Keratinocyte (primary cell): ENCODE data around the gene CDCA3. TPM values are rescaled to one million over a fixed set of nuclear protein-coding genes. Genes with fewer than 3 reads are reported as not detected.

ENCODE experiments used
- DNase-seq: peaks from one replicate; pipeline ENCODE4 v3.0.0-alpha.2; 2011; ENCODE audit warnings: low read depth, missing footprints, low spot score
- FAIRE-seq: peaks from 2 replicates; lab custom pipeline; 2011; peaks lifted over from hg19 to GRCh38; lab: Jason Lieb, UNC
- H2AFZ ChIP-seq: 2 replicates; pipeline ENCODE4 v1.6.0; 2012; ENCODE audit warnings: low read length, control low read depth, inconsistent platforms; ENCODE audit not compliant: control insufficient read depth
- H3K27ac ChIP-seq: 2 replicates; pipeline ENCODE4 v1.5.1; 2011; ENCODE audit warnings: low read length; ENCODE audit not compliant: control insufficient read depth, insufficient read depth
- H3K27me3 ChIP-seq: 3 replicates; pipeline ENCODE4 v1.6.0; 2011; ENCODE audit warnings: low read length; ENCODE audit not compliant: control insufficient read depth, insufficient read depth; ENCODE audit errors: extremely low read depth
- H3K36me3 ChIP-seq, 2 experiments: 2 replicates in 1 of 2; 3 replicates in 1 of 2; pipeline ENCODE4 v1.5.1; 2011; ENCODE audit warnings: low read length in 2 of 2, mild to moderate bottlenecking in 1 of 2; ENCODE audit not compliant: control insufficient read depth in 2 of 2, insufficient read depth in 2 of 2; ENCODE audit errors: extremely low read depth in 1 of 2
- H3K4me1 ChIP-seq: 3 replicates; pipeline ENCODE4 v1.5.1; 2011; ENCODE audit warnings: low read length; ENCODE audit not compliant: control insufficient read depth, insufficient read depth; ENCODE audit errors: extremely low read depth
- H3K4me2 ChIP-seq: 3 replicates; pipeline ENCODE4 v1.6.0; 2011; ENCODE audit warnings: low read depth, low read length; ENCODE audit not compliant: control insufficient read depth, insufficient read depth; ENCODE audit errors: extremely low read depth
- H3K4me3 ChIP-seq, 3 experiments: fragments of 200-600 bp in 1 of 3; sonication (generic) in 1 of 3; 2 replicates in 2 of 3; 3 replicates in 1 of 3; pipeline ENCODE4 v1.5.1; 2011 to 2016; ENCODE audit warnings: low read length in 3 of 3, mild to moderate bottlenecking in 3 of 3, control low read depth in 2 of 3, inconsistent platforms in 1 of 3, low read depth in 1 of 3, mixed read lengths in 1 of 3, mixed run types in 1 of 3, moderate library complexity in 1 of 3; ENCODE audit not compliant: control insufficient read depth in 2 of 3, insufficient read depth in 2 of 3; ENCODE audit errors: extremely low read depth in 1 of 3
- H3K79me2 ChIP-seq: 2 replicates; pipeline ENCODE4 v1.6.0; 2012; ENCODE audit warnings: low read length; ENCODE audit not compliant: control insufficient read depth, insufficient read depth
- H3K9ac ChIP-seq: 3 replicates; pipeline ENCODE4 v1.6.0; 2011; ENCODE audit warnings: low read length; ENCODE audit not compliant: control insufficient read depth, insufficient read depth; ENCODE audit errors: extremely low read depth
- H3K9me1 ChIP-seq: 3 replicates; pipeline ENCODE4 v1.6.0; 2011; ENCODE audit warnings: low read length; ENCODE audit not compliant: control insufficient read depth, insufficient read depth; ENCODE audit errors: extremely low read depth
- H3K9me3 ChIP-seq: 2 replicates; pipeline ENCODE4 v1.5.1; 2012; ENCODE audit warnings: low read depth, low read length; ENCODE audit not compliant: control insufficient read depth
- H4K20me1 ChIP-seq: 3 replicates; pipeline ENCODE4 v1.6.0; 2011; ENCODE audit warnings: low read length; ENCODE audit not compliant: control insufficient read depth, insufficient read depth; ENCODE audit errors: extremely low read depth
- CTCF ChIP-seq, 3 experiments: IDR thresholded peaks in 1 of 3; conservative IDR thresholded peaks in 1 of 3; optimal IDR thresholded peaks in 1 of 3; 2 replicates in 2 of 3; 3 replicates in 1 of 3; pipeline versions ENCODE3 to v1.5.1; 2011; ENCODE audit warnings: low read length in 3 of 3, mild to moderate bottlenecking in 3 of 3, moderate library complexity in 2 of 3, control low read depth in 1 of 3, inconsistent platforms in 1 of 3; ENCODE audit not compliant: insufficient read depth in 2 of 3; ENCODE audit errors: extremely low read depth in 1 of 3
- EZH2 ChIP-seq: IDR thresholded peaks from one replicate; pipeline ENCODE4 v1.6.1; 2012; ENCODE audit warnings: inconsistent platforms, mild to moderate bottlenecking, low read length, moderate library complexity
- dilution Hi-C: fragments of 300-500 bp; cut with MboI; formaldehyde crosslinking; loops from one replicate; pipeline ENCODE4 v1.7.0; 2020; ENCODE audit warnings: low sequenced_read_pairs; ENCODE audit not compliant: extremely low pct_ligation_motif_present
- polyA plus RNA-seq, 5 experiments: library from polyadenylated mRNA; depleted of rRNA in 3 of 5; stranded (reverse) in 3 of 5; stranded (forward) in 1 of 5; unstranded in 1 of 5; fragments of >200 nt; gene quantifications; 1 replicate in 1 of 5; 2 replicates in 3 of 5; 3 replicates in 1 of 5; pipeline versions ENCODE4 v1.2.1 to v1.2.3, GENCODE V29; 2011 to 2012; ENCODE audit warnings: missing spikeins in 2 of 5, low read depth in 1 of 5, low replicate concordance in 1 of 5

The CDCA3 gene
- polyA plus RNA-seq, 1 donor (not counting 4 experiments of a cell fraction or from before 2014, with no cell fraction given): 15.0 TPM

- no peaks in the 10 kb centered on the region for H4K20me1 ChIP-seq
- peak overlapping the region; percentile 88 for H3K4me2 ChIP-seq
- H3K27ac ChIP-seq: peak overlapping the region; percentile 91
- H3K36me3 ChIP-seq: peaks cover 29 to 42% of the 10 kb centered on the region in 2 experiments
- H3K9me1 ChIP-seq: no peaks in the 10 kb centered on the region
- dilution Hi-C loops: no loop called here
- H3K9ac ChIP-seq: peak overlapping the region; percentile 92
- peaks cover 21% of the 10 kb centered on the region for H3K4me1 ChIP-seq
- H3K4me3 ChIP-seq: peak overlapping the region; percentile 72 to 99 (median 95)
- no peak overlapping the region for H2AFZ ChIP-seq
- TF ChIP-seq CTCF (optimal IDR thresholded peaks at IDR 0.05 in 1 of 3, IDR thresholded peaks at IDR 0.05 in 1 of 3, conservative IDR thresholded peaks at IDR 0.05 in 1 of 3; ENCODE audit: extremely low read depth in 1 of 3, insufficient read depth in 2 of 3, low read length in 3 of 3): no peak
- peak; percentile 5 for FAIRE-seq
- no peaks in the 10 kb centered on the region for H3K9me3 ChIP-seq
- no peaks in the 10 kb centered on the region for H3K27me3 ChIP-seq
- no peak for DNase-seq
- peaks cover 41% of the 10 kb centered on the region for H3K79me2 ChIP-seq
These were observed 2.5 kb upstream of the CDCA3 start for GRCh38 chr12:6853626-6854025.

- DNase-seq: no peak
- H3K9me1 ChIP-seq: no peaks in the 10 kb centered on the region
- peaks cover 22 to 38% of the 10 kb centered on the region in 2 experiments for H3K36me3 ChIP-seq
- H2AFZ ChIP-seq: peak overlapping the region; percentile 77
- FAIRE-seq: peak; percentile 67
- H3K27me3 ChIP-seq: no peaks in the 10 kb centered on the region
- TF ChIP-seq EZH2 (no peak), CTCF (optimal IDR thresholded peaks at IDR 0.05 in 1 of 3, IDR thresholded peaks at IDR 0.05 in 1 of 3, conservative IDR thresholded peaks at IDR 0.05 in 1 of 3; ENCODE audit: extremely low read depth in 1 of 3, insufficient read depth in 2 of 3, low read length in 3 of 3) (no peak)
- no peaks in the 10 kb centered on the region for H3K9me3 ChIP-seq
- peak overlapping the region; percentile 91 for H3K27ac ChIP-seq
- H3K9ac ChIP-seq: peak overlapping the region; percentile 92
- peak overlapping the region; percentile 72 to 99 (median 95) for H3K4me3 ChIP-seq
- dilution Hi-C loops: no loop called here
- H3K79me2 ChIP-seq: peaks cover 41% of the 10 kb centered on the region
- peaks cover 21% of the 10 kb centered on the region for H3K4me1 ChIP-seq
- peak overlapping the region; percentile 88 for H3K4me2 ChIP-seq
- no peaks in the 10 kb centered on the region for H4K20me1 ChIP-seq
These were observed 1.7 kb upstream of the CDCA3 start for GRCh38 chr12:6852651-6853354.
